HG03135 (cell line): ENCODE measurements around the gene MPEG1.

Experiments
- ATAC-seq: cut with Tn5 transposase; IDR thresholded peaks from one replicate; pipeline ENCODE4 v1.9.1; 2021; ENCODE audit warnings: mild to moderate bottlenecking, moderate library complexity; ENCODE audit not compliant: unreplicated experiment

MPEG1 gene, protein sequence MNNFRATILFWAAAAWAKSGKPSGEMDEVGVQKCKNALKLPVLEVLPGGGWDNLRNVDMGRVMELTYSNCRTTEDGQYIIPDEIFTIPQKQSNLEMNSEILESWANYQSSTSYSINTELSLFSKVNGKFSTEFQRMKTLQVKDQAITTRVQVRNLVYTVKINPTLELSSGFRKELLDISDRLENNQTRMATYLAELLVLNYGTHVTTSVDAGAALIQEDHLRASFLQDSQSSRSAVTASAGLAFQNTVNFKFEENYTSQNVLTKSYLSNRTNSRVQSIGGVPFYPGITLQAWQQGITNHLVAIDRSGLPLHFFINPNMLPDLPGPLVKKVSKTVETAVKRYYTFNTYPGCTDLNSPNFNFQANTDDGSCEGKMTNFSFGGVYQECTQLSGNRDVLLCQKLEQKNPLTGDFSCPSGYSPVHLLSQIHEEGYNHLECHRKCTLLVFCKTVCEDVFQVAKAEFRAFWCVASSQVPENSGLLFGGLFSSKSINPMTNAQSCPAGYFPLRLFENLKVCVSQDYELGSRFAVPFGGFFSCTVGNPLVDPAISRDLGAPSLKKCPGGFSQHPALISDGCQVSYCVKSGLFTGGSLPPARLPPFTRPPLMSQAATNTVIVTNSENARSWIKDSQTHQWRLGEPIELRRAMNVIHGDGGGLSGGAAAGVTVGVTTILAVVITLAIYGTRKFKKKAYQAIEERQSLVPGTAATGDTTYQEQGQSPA

DNA sequence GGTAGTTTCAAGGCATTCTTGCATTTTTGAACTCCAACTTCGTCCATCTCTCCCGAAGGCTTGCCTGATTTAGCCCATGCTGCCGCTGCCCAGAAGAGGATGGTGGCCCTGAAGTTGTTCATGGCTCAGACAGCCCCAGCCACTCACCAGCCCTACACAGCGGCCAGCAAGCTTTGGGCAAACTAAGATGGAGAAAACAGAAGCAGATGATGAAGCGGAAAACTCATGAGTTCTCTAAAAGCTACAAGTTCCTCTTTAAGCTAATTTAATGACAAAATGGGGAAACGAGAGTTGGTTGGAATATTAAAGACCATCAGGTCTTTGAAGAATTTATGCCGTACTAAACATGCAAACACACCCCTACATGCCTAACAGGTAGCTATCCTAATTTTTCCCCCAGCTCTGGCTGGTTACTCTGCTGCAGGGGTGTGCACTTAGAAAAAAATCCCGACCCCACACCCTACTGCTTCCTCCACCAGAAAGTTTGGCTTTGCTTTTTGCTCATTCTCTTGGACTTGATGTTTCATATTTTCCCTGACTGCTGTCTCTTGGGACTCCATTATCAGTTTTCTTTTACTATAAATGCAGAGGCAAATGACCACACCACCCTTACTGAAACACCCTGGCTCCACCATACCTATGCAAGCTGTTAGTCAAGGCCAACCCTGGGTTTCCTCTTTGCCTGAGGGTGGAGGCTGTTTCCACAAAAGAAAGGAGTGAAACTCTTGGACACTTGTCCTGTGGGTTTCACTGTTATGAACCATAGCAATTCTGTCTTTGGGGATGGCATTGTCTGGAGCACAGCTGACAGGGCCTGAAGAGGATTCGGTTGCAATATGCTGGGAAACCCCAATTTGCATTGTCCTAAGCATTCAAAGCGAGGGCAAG, at the start of gene MPEG1:
MPEG1 (minus strand) TSS at position 184 of the 888 bp plus-strand sequence; CDS start at position 122, 62 bp downstream.
- no peak for ATAC-seq

DNA sequence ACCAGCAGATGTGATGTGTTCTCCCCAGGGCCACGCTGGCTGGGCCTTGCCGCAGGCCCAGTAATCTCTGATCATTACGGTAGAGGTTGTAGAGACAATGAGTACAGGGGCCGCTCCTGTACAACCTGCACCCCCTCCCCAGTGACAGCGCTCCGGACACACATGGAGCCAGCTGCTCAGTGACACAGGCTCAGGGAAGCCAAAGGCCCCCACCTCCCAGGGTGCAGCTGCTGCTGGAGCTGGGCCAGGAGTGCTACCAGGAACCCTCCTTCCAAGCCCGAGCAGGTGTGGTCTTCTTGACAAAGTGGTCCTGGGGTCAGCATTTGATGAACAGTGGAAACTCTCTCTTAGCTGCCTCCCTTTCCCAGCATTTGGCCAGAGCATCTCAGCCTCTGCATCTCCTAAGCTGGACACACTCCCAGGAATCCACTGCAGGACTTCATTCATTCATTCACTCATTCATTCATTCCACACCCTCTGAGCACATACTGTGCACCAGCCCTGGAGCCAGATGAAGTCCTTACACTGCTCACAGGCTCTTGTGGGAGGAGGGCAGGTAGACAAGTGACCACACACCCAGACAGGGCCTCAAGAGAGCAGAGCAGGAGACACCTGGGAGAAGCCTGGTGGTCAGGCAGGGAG, 49.6 kb upstream of the MPEG1 start:
- ATAC-seq: no peak

DNA sequence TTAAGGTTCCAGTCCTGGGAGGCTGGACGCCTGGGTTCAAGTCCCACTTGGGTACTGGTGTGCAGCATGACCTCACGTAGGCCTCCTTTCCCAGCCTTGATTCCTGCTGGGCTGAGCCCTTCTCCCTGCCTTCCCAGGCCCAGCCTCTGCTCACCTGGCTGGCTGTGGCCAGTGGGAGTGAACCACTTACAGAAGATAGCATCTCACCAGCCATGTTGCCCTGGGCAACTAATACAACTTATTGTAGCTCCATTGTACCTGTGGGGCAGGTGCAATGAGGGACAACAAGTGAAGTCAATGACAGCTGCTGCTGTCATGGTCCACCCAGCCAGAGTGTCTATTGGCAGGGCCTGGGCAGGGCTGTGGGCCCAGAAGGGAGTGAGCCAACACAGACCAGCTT, 48.4 kb upstream of the MPEG1 start:
- ATAC-seq: no peak

DNA sequence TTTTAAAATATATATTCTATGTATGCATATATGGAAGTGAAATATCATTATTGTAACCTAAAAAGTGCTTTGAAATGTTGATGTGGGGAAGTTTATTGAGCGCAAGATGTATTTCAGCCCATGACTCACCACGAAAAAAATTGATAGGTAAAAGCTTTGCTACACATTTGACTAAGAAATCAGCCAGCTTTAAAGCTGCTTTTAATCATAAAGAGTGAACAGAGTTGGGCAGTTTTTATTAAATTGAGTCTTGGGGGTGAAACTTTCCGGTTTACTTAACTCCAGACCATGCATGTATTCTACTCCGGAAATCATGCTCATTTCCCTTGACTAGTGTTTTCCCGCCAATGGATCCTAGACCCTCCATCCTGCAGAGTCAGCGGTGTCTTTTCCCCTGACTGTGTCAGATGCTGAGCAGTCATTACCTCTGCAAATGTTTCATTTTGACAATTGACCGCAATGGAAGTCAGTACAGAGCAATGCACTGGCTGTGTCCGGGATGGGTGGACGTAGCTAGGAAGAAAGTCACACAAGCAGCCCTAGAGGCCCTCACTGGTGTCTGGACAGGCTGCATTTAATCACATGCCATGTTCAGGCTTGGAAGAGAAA, 47.2 kb upstream of the MPEG1 start:
- no peak for ATAC-seq

DNA sequence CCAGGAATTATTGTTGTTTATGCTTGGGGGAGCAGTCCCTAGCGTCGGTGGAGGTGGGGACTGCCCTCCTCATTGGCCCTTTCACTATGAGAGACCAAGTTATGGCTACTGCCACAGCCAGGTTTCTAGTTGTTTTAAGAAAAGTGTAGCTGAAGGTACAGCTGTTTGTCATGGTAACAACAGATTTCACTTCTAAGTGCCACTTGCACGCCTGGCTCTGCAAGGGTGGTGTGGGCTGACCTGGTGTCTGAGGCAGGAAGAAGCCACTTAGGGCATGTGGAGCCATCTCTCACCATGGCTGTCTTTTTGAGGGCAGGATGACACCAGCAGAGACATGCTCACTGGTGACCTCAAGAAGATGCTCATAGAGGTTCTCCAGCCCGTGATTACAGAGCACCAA, 46.3 kb upstream of the MPEG1 start:
- ATAC-seq: no peak

DNA sequence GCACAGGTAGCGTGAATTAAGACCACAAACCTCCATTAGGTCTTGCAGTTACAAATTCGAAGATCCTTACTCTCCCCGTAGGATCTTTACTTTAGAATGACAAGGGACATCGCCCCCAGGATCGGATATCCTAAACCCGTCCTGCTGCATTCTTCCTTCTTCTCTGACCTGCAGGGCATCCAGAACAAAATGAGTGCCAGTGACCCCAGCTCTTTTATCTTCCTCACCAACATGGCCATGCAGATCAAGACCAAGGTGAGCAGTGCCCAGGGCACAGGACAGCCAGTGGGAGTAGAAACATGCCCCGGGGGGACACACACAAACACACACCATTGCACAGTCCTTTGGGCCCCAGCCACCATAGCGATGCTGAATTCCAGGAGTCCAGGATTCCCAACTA, 42.6 kb upstream of the MPEG1 start:
- ATAC-seq: no peak

DNA sequence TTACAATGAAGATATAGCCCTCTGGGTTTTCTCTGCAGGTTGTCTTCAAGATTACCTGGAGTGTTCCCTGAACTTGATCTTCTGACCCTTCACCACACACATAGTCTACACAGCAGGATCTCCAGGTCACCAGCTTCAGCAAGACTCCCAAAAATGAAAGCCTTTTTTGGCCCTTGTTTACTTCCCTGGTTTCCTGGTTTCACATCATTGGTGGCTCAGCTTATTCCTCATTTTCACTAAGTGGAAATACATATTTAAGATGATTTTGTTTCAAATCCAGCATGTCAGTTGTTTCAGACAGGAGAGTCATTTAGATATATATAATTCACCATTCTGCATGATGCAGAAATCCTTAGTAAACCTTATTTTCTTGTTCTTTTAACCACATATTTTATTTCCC, 41.6 kb upstream of the MPEG1 start:
- ATAC-seq: no peak

DNA sequence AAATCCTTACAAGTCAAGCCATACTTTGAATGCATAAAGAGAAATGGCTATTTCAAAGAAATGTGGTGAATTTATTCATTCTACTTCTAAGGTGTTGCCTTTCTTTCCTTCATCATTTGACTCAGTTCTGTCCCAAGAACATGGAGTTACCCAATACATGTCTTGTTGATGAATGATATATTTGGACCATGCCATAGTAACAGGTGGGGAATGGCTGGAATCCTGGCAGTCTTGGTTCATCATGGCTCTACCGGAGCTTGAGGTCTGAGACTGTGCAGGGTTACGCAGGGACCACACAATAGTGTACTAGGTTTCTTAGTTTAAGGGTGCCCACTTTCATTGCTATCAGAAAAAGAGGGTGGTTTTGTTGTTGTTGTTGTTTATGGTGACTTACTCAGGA, 40.3 kb upstream of the MPEG1 start:
- ATAC-seq: no peak

DNA sequence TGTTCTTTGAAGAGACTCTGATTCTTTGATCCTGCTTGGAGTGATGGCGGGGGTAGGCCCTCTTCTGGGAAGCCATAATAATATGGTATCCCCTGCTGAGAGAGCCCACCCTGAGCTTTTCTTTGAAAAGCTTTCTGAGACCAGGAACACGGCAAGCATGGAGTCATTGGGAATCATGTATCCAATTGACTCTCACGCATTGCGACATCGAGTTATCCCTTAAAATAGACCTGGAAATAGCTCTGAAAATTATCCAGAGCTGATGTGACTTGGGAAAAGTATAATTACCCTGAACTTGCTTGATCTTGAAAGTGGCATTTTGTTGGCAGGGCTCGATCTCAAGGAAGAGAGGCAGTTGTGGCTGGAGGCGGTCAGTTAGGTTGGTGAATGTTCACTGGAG, 36.8 kb upstream of the MPEG1 start:
- no peak for ATAC-seq

DNA sequence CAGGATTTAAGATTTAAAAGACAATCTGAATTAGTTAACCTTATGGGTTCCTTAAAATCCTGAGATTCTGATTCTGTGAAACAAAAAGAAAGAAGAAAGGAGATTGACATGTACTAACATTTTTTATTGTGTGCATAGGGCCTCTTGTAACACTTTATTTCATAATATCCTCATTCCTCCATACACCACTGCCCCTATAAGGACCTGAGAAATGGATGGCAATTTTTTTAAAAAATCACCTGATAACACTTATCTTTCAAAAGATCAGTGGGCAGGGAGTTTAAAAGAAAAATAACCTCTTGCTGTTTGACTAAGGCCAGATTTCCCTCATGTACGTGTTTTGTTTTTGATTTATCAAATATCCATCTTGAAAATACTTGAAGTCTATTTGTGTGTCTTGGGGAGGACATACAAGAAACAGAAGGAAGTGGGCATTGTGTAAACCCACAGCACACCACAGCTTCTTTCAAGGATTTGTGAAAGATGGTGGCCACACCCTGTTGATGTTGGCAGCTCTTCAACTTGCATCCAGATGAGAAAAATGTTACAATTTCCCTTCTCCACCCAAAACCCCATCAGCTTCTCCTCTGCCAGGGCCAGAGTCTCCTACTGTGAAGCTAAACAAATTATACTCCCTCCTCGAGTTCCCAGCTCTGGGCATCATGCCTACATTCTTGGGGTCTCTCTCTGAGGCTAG, 35.0 kb upstream of the MPEG1 start:
- no peak for ATAC-seq

DNA sequence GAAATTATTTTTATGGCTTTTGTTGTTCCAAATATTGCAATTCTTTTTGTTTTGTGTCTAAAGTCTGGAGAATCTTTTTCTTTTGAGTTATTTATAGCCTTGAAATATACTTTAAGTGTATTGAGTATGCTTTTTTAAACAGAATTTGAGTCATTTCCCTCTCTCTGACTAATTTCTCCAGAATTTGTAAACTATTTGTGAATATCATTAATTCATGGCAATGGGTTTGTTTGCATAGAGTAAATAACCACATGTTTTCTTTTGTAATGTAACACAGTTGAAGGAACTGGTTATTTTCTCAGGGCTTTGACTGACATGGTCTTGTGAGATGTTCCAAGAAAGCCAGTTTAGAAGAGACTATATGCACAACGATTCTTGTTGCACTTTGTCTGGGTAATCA, 30.9 kb upstream of the MPEG1 start:
- no peak for ATAC-seq

DNA sequence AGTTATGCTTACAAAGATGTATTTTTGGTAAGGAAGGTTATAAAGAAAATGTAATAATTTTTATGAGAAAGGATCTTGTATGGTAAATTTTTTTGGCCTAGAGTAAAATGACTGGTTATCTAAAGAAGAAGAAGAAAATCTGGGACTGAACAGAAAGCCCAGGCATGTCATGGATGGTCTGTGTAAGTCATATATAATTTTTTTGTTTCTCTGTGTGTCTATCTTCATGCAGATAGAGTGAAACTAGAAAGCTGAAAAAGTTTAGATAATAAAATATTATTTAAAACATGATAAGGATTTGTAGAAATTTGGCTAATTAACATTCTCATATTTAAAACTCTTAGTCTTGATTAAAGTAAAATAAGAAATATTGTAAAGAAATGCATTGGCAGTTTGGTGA, 27.6 kb upstream of the MPEG1 start:
- ATAC-seq: no peak

DNA sequence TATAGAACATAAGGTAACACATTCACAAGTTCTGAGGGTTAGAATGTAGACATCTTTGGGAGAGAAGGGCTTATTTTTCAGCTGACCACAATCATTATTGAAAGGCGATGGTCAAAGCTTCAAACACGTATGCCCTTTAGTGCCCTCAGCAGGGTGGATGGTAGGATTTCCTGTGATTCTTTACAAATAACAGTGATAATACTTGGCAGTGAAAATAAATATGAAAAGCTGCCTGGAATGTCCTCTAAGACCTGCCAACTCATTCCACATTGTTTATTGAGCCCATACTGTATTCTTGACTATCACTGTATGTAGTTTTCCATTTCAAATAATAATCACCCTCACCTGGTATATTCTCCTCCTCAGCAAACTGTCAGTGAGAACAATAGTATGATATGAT, 13.7 kb upstream of the MPEG1 start:
- no peak for ATAC-seq

DNA sequence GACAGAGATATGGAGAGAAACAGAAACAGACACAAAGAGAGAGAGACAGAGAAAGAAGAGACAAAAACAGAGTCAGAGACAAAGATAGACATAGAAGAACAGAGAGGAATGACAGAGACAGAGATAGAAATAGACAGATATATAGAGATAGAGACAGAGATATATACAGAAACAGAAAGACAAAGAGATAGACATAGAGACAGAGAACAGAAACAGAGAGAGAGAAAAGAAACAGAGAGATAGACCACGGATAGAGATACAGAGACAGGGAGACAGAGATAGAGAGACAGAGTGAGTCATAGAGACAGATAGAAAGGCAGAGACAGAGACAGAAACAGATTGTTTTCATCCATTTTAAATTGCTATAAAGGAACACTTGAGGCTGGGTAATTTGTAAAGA, 12.3 kb upstream of the MPEG1 start:
- no peak for ATAC-seq

DNA sequence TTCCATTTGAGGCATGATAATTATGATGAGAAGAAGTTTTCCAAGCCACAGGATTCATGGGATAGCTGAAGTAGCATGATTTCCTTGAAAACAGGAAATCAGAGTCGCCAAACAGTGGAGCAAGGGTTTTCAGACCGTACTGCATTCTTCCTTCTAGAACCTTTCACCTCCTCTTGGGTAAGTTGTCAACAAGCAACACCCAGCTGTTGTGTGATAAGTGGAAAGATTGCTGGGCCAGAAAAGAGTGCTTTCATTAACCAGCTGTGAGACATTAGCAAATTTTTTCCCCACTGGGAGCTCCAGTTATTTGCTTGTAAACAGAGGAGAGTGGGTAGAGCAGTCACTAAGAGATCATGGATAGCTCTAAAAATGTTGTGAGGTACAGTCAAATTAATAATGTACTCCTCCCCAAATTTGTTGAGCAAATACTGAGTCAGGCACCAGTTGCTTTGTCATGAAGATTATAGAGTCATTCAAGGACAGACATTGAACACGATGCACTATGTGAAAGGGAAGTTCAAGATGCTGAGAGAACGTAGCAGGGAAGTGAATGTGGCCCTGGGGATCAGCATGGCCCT, 11.7 kb upstream of the MPEG1 start:
- ATAC-seq: no peak

DNA sequence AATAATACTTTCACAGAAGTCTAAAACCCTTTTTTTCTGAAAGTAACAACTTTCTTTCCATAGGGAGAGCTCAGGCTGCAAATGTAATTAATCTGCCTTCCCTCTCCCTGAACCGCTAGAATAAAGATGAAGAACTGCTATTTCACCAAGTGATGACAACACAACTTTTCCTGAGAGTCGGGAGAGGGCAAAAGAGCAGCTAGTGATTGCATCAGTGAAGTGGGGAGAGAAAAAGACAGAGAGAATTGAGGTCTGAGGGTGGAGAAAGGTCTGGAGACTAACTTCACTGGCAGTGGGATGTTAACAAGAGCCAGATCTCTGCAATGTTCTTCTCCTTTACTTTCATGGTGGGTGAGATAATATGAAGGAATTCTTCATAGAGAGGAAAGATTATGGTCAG, 10.9 kb upstream of the MPEG1 start:
- no peak for ATAC-seq

DNA sequence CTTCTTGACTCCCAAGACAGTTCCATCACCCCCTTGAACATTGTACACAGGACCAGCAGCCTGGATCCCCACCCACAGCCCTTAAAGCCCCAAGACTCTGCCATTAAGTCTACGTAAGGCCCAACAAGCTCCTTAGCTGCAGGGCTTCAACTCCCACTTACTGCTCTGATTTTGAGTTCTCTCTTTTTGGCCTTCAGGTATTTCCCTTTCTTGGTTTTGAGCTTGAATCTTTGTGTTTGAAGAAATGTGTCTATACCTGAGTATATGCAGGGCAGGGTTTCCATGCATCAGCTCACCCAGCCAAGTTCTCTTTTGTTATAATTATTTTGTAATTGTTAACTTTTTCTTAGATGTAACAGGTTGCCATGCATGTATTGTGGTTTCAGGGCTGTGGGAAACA, 10.4 kb upstream of the MPEG1 start:
- ATAC-seq: no peak

DNA sequence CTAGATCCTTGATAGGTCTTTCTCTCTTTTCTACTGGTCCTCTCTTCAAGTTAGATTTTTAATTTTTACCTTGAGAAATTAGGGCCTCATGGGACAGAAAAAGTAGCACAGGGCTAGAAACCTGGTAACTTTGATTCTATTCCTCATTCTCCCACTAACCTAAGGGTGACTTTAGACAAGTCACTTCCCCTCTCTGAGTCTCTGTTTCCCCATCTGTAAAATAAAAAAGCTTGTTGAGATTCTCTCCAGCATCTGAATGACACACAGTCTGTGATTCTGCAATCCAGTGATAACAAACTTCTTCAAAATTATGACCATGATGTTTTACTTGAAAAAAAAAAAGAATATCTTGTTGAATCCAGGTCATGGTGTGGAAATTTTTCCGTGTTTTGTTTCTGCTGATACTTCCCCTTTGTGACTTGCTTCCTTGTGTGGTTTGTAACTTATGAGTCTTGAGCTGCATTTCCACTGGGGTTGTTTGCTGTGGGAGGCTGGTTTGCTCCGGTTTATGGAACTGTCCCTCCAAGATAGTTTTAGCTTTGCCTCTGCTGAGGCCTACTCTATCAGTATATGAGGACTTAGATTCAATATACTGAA, 9.8 kb upstream of the MPEG1 start:
- ATAC-seq: no peak

DNA sequence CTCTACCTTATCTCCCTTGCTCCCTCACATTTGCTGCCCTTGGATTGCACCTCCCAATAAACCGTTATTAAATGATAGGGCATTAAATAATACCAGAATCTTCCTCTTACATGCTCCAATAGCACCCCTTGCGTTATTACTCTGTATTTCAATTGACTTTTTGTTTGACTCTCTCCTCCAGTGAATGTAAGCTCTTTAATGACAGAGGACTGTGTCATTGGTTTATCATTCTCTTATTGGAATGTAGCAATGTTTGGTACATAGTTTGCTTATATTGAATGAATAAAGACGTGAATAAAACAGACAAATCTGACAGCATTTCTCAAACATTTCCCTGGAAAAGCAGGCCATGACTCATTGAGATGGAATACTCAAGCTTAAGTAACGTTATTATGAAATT, 8.7 kb upstream of the MPEG1 start:
- no peak for ATAC-seq
